K562 (cell line): ENCODE data around the gene SHC1. TPM values are rescaled to one million over a fixed set of nuclear protein-coding genes. Genes with fewer than 3 reads are reported as not detected.
A peak's percentile ranks its signal among the peaks of the same experiment; 100 is the strongest.

ENCODE experiments used
- ATF1 ChIP-seq, 2 experiments: fragments of 450-650 bp in 1 of 2; IDR thresholded peaks; 2 replicates each; pipeline ENCODE4 v1.6.1; 2016; ENCODE audit warnings: missing compliant biosample characterization in 1 of 2, missing genetic modification characterization in 1 of 2
- CBX5 ChIP-seq: IDR thresholded peaks from 2 replicates; pipeline ENCODE4 v1.6.1; 2014; ENCODE audit warnings: low read depth, borderline replicate concordance
- DACH1 ChIP-seq: fragments of 450-650 bp; IDR thresholded peaks from 2 replicates; pipeline ENCODE4 v1.6.1; 2018; ENCODE audit not compliant: partially characterized antibody
- EHMT2 ChIP-seq: fragments of 450-650 bp; IDR thresholded peaks from 2 replicates; pipeline ENCODE4 v1.6.1; 2018; ENCODE audit warnings: antibody characterized with exemption
- HCFC1 ChIP-seq: IDR thresholded peaks from 2 replicates; pipeline ENCODE4 v1.6.1; 2012; ENCODE audit warnings: low read depth, low read length, improper control_type of control experiment
- HDGF ChIP-seq: fragments of 450-650 bp; IDR thresholded peaks from 2 replicates; pipeline ENCODE4 v1.6.1; 2016
- HOXB6 ChIP-seq: fragments of 250-450 bp; sonication (Bioruptor Pico); IDR thresholded peaks from 2 replicates; pipeline ENCODE4 v1.5.1; 2022; ENCODE audit warnings: mild to moderate bottlenecking, borderline replicate concordance
- L3MBTL2 ChIP-seq: fragments of 450-650 bp; IDR thresholded peaks from 2 replicates; pipeline ENCODE4 v1.6.1; 2016; ENCODE audit warnings: mild to moderate bottlenecking, moderate library complexity
- MTA2 ChIP-seq: fragments of 450-650 bp; IDR thresholded peaks from 2 replicates; pipeline ENCODE4 v1.6.1; 2016; ENCODE audit warnings: low read depth
- NCOA6 ChIP-seq: fragments of 450-650 bp; IDR thresholded peaks from 2 replicates; pipeline ENCODE4 v1.6.1; 2017; ENCODE audit warnings: mild to moderate bottlenecking
- NR4A1 ChIP-seq, 2 experiments: fragments of 250-450 bp in 1 of 2; fragments of 450-650 bp in 1 of 2; sonication (Bioruptor Pico) in 1 of 2; IDR thresholded peaks; 2 replicates each; pipeline versions ENCODE4 v1.4.0 to v1.6.1; 2016 to 2020; ENCODE audit warnings: mild to moderate bottlenecking in 2 of 2, missing compliant biosample characterization in 1 of 2, missing genetic modification characterization in 1 of 2, moderate library complexity in 1 of 2
- RBFOX2 ChIP-seq: fragments of 200-400 bp; formaldehyde crosslinking; IDR thresholded peaks from 2 replicates; pipeline ENCODE4 v1.6.1; 2017; ENCODE audit warnings: low read depth, mild to moderate bottlenecking, low read length, moderate library complexity
- RBM17 ChIP-seq: fragments of 200-400 bp; formaldehyde crosslinking; IDR thresholded peaks from 2 replicates; pipeline ENCODE4 v1.6.1; 2017; ENCODE audit warnings: low read depth, mild to moderate bottlenecking, low read length, borderline replicate concordance
- SMC3 ChIP-seq: conservative IDR thresholded peaks from 2 replicates; pipeline ENCODE4 v1.6.1; 2011; ENCODE audit warnings: low read depth, low read length, improper control_type of control experiment; ENCODE audit not compliant: insufficient read depth
- SRSF7 ChIP-seq: fragments of 200-400 bp; formaldehyde crosslinking; optimal IDR thresholded peaks from 2 replicates; pipeline ENCODE3; 2017; ENCODE audit warnings: mild to moderate bottlenecking, low read depth, low read length
- TAF1 ChIP-seq: IDR thresholded peaks from 2 replicates; pipeline ENCODE4 v1.6.1; 2011; ENCODE audit warnings: mild to moderate bottlenecking, low read length, moderate library complexity; ENCODE audit not compliant: insufficient read depth, control insufficient read depth, severe bottlenecking; ENCODE audit errors: extremely low read depth
- THRB ChIP-seq: fragments of 450-650 bp; formaldehyde crosslinking; conservative IDR thresholded peaks from 2 replicates; pipeline ENCODE4 v1.4.0; 2022; ENCODE audit warnings: mild to moderate bottlenecking, missing genetic modification characterization
- ZBTB33 ChIP-seq: sonication (generic); formaldehyde crosslinking; IDR thresholded peaks from 2 replicates; pipeline ENCODE4 v1.8.1; 2023; ENCODE audit warnings: mild to moderate bottlenecking, missing genetic modification reagents
- ZFP1 ChIP-seq: fragments of 450-650 bp; formaldehyde crosslinking; IDR thresholded peaks from 2 replicates; pipeline ENCODE4 v1.4.0; 2020; ENCODE audit warnings: mild to moderate bottlenecking, mixed read lengths
- ZKSCAN8 ChIP-seq: fragments of 200-800 bp; sonication (Bioruptor generic); IDR thresholded peaks from 2 replicates; pipeline ENCODE4 v1.6.1; 2016; ENCODE audit warnings: missing genetic modification characterization, missing compliant biosample characterization
- polyA plus RNA-seq, 8 experiments: library from polyadenylated mRNA; depleted of rRNA in 4 of 8; stranded (reverse) in 5 of 8; unstranded in 3 of 8; fragments of >200 nt; fragmentation: Nextera tagmentation in 2 of 8; fragmentation: Illumina TruSeq in 1 of 8; extraction: Ambion mirVana in 2 of 8; extraction: Trizol in 1 of 8; gene quantifications; 2 replicates each; pipeline versions ENCODE4 v1.2.1 to v1.2.3, GENCODE V29; 2011 to 2014; ENCODE audit warnings: inconsistent platforms in 1 of 8, missing spikeins in 1 of 8
- total RNA-seq, 7 experiments: library from RNA; depleted of rRNA in 6 of 7; stranded (reverse); fragments of >200 nt in 6 of 7; fragmentation: Illumina TruSeq in 2 of 7; extraction: Trizol in 2 of 7; gene quantifications; 2 replicates each; pipeline versions ENCODE4 v1.2.1 to v1.2.3, GENCODE V29; 2011 to 2021; ENCODE audit warnings: low replicate concordance in 1 of 7
- TF ChIP-seq, protein P1 (sequence below): fragments of 200-800 bp; sonication (Bioruptor generic); IDR thresholded peaks from 2 replicates; pipeline ENCODE4 v1.6.1; 2016; ENCODE audit warnings: missing genetic modification characterization, missing compliant biosample characterization

The SHC1 gene
- total and polyA plus RNA-seq, 9 of the 15 experiments (the other 6 are each of a cell fraction or from before 2014, with no cell fraction given): 4.1 to 113 (median 51.9) TPM

- TF ChIP-seq RBM17 (no peak), NCOA6 (no peak), THRB (CRISPR knock-in tag) (peak; percentile 75; the same call in 1 of the 2 replicates), ZFP1 (CRISPR knock-in tag) (no peak), ATF1 (CRISPR knock-in tag; IDR thresholded peaks at IDR 0.05) (no peak), ATF1 (tag; IDR thresholded peaks at IDR 0.05) (peak; percentile 92), ZBTB33 (CRISPR knock-in tag) (no peak), CBX5 (no peak), ZKSCAN8 (CRISPR knock-in tag) (no peak), NR4A1 (CRISPR knock-in tag; IDR thresholded peaks at IDR 0.05) (peak; percentile 90; the same call in 1 of the 2 replicates), NR4A1 (tag; IDR thresholded peaks at IDR 0.05) (no peak), SRSF7 (no peak), RBFOX2 (peak; percentile 97), HOXB6 (CRISPR knock-in tag) (no peak), L3MBTL2 (peak; percentile 100), HCFC1 (peak; percentile 54), EHMT2 (no peak), DACH1 (no peak), HDGF (no peak), SMC3 (no peak), MTA2 (no peak), TAF1 (peak; percentile 27)
- TF ChIP-seq, protein P1, sequence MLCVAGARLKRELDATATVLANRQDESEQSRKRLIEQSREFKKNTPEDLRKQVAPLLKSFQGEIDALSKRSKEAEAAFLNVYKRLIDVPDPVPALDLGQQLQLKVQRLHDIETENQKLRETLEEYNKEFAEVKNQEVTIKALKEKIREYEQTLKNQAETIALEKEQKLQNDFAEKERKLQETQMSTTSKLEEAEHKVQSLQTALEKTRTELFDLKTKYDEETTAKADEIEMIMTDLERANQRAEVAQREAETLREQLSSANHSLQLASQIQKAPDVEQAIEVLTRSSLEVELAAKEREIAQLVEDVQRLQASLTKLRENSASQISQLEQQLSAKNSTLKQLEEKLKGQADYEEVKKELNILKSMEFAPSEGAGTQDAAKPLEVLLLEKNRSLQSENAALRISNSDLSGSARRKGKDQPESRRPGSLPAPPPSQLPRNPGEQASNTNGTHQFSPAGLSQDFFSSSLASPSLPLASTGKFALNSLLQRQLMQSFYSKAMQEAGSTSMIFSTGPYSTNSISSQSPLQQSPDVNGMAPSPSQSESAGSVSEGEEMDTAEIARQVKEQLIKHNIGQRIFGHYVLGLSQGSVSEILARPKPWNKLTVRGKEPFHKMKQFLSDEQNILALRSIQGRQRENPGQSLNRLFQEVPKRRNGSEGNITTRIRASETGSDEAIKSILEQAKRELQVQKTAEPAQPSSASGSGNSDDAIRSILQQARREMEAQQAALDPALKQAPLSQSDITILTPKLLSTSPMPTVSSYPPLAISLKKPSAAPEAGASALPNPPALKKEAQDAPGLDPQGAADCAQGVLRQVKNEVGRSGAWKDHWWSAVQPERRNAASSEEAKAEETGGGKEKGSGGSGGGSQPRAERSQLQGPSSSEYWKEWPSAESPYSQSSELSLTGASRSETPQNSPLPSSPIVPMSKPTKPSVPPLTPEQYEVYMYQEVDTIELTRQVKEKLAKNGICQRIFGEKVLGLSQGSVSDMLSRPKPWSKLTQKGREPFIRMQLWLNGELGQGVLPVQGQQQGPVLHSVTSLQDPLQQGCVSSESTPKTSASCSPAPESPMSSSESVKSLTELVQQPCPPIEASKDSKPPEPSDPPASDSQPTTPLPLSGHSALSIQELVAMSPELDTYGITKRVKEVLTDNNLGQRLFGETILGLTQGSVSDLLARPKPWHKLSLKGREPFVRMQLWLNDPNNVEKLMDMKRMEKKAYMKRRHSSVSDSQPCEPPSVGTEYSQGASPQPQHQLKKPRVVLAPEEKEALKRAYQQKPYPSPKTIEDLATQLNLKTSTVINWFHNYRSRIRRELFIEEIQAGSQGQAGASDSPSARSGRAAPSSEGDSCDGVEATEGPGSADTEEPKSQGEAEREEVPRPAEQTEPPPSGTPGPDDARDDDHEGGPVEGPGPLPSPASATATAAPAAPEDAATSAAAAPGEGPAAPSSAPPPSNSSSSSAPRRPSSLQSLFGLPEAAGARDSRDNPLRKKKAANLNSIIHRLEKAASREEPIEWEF (CRISPR knock-in tag): no peak
These were observed 3.7 kb upstream of the SHC1 start, which contains the start of gene CKS1B (continued) for GRCh38 chr1:154974102-154974807.
